Fibroblast of peridontal ligament (primary cell): ENCODE measurements around the gene CCNG1.
"Not testable (repeated sequence)": the region's sequence is repeated elsewhere in the genome, so short reads cannot be mapped to it uniquely, and the experiment has no call there.

ENCODE experiments used
- DNase-seq: peaks from one replicate; pipeline ENCODE4 v3.0.0-alpha.2; 2010; ENCODE audit errors: extremely low read depth

Gene CCNG1

GRCh38 chr5:163444526-163444925 lies 7.1 kb downstream of the CCNG1 start:
- no peak for DNase-seq

- no peak for DNase-seq
Measured at GRCh38 chr5:163445345-163445744, 8.0 kb downstream of the CCNG1 start.

GRCh38 chr5:163447191-163447590 lies 9.8 kb downstream of the CCNG1 start:
- no peak for DNase-seq

- DNase-seq = no peak
Measured at GRCh38 chr5:163447875-163448274, 10.5 kb downstream of the CCNG1 start.

- no peak for DNase-seq
Measured at GRCh38 chr5:163448491-163448890, 11.1 kb downstream of the CCNG1 start.

- DNase-seq = no peak
Measured at GRCh38 chr5:163451489-163451888, 14.1 kb downstream of the CCNG1 start.

GRCh38 chr5:163453705-163454104 lies 16.3 kb downstream of the CCNG1 start:
- DNase-seq = peak; percentile 49

GRCh38 chr5:163455406-163455805 lies 18.0 kb downstream of the CCNG1 start:
- not testable (repeated sequence) for DNase-seq

GRCh38 chr5:163456029-163456589 lies 18.7 kb downstream of the CCNG1 start:
- DNase-seq = no peak

- no peak for DNase-seq
Measured at GRCh38 chr5:163456840-163457239, 19.4 kb downstream of the CCNG1 start.

GRCh38 chr5:163458778-163459385 lies 21.5 kb downstream of the CCNG1 start:
- no peak for DNase-seq

- DNase-seq = no peak
Measured at GRCh38 chr5:163459462-163459818, 22.0 kb downstream of the CCNG1 start.

GRCh38 chr5:163459819-163460561 lies 22.6 kb downstream of the CCNG1 start, which contains the start of gene NUDCD2:
Gene NUDCD2, minus strand, starts transcription at chr5:163460102. Its CDS starts 52 bp downstream, at chr5:163460050.
- peak; percentile 99 for DNase-seq

GRCh38 chr5:163460562-163461171 lies 23.3 kb downstream of the CCNG1 start, which contains the start of gene HMMR:
Gene HMMR, plus strand, starts transcription at chr5:163460632. Its CDS starts 61 bp downstream, at chr5:163460693.
- no peak for DNase-seq

- DNase-seq = no peak
Measured at GRCh38 chr5:163463063-163463435, 25.7 kb downstream of the CCNG1 start.

GRCh38 chr5:163467682-163468081 lies 30.3 kb downstream of the CCNG1 start:
- no peak for DNase-seq

GRCh38 chr5:163473635-163474243 lies 36.3 kb downstream of the CCNG1 start:
- peak; percentile 36 for DNase-seq

GRCh38 chr5:163475411-163475810 lies 38.0 kb downstream of the CCNG1 start:
- no peak for DNase-seq

- peak; percentile 64 for DNase-seq
Measured at GRCh38 chr5:163478126-163478981, 41.0 kb downstream of the CCNG1 start.

GRCh38 chr5:163478982-163479271 lies 41.5 kb downstream of the CCNG1 start:
- no peak for DNase-seq

- DNase-seq = no peak
Measured at GRCh38 chr5:163489055-163489744, 51.8 kb downstream of the CCNG1 start.
